A549 (cell line): ENCODE results near the gene CACNG7.

Source experiments
- ATOH8 ChIP-seq: fragments of 250-450 bp; sonication (Bioruptor Pico); IDR thresholded peaks from 2 replicates; pipeline ENCODE4 v1.5.0; 2020; ENCODE audit warnings: low read depth, mild to moderate bottlenecking, moderate library complexity
- CHD2 ChIP-seq: fragments of 150-350 bp; IDR thresholded peaks from 2 replicates; pipeline ENCODE4 v1.6.1; 2014; ENCODE audit warnings: low read length; ENCODE audit not compliant: partially characterized antibody
- CTCF ChIP-seq: fragments of >200 bp; sonication (Bioruptor Twin); formaldehyde crosslinking; IDR thresholded peaks from 3 replicates; pipeline ENCODE4 v1.5.1; 2016
- ESRRA ChIP-seq: fragments of 150-350 bp; IDR thresholded peaks from 2 replicates; pipeline ENCODE4 v1.6.1; 2014; ENCODE audit warnings: mild to moderate bottlenecking, low read length, borderline replicate concordance
- PHF8 ChIP-seq: fragments of 200-600 bp; sonication (generic); IDR thresholded peaks from 2 replicates; pipeline ENCODE4 v1.6.1; 2016; ENCODE audit warnings: low read depth, mild to moderate bottlenecking, antibody characterized with exemption, moderate library complexity, borderline replicate concordance
- POLR2A ChIP-seq: IDR thresholded peaks from 2 replicates; pipeline ENCODE4 v1.6.1; 2012; ENCODE audit warnings: mild to moderate bottlenecking, low read length
- RAD21 ChIP-seq, 2 experiments: fragments of >200 bp in 1 of 2; sonication (Bioruptor Twin) in 1 of 2; formaldehyde crosslinking in 1 of 2; IDR thresholded peaks in 1 of 2; conservative IDR thresholded peaks in 1 of 2; 2 replicates in 1 of 2; 3 replicates in 1 of 2; pipeline ENCODE4 v1.6.1; 2012 to 2018; ENCODE audit warnings: inconsistent platforms in 1 of 2
- REST ChIP-seq: fragments of 200-600 bp; sonication (generic); IDR thresholded peaks from 2 replicates; pipeline ENCODE4 v1.6.1; 2016; ENCODE audit warnings: antibody characterized with exemption, mild to moderate bottlenecking, moderate library complexity
- SREBF2 ChIP-seq: fragments of 450-650 bp; IDR thresholded peaks from 2 replicates; pipeline ENCODE4 v1.6.1; 2014; ENCODE audit warnings: mild to moderate bottlenecking, moderate library complexity
- USF2 ChIP-seq: fragments of 450-650 bp; IDR thresholded peaks from 2 replicates; pipeline ENCODE4 v1.6.1; 2014; ENCODE audit warnings: antibody characterized with exemption

GRCh38 chr19:53880711-53881481 lies 28.2 kb upstream of the CACNG7 start:
- TF ChIP-seq CTCF (no peak), POLR2A (no peak), ESRRA (no peak), REST (no peak), SREBF2 (no peak), RAD21 (conservative IDR thresholded peaks at IDR 0.05 in 1 of 2, IDR thresholded peaks at IDR 0.05 in 1 of 2) (no peak), ATOH8 (CRISPR knock-in tag) (no peak), CHD2 (no peak), USF2 (no peak), PHF8 (no peak)
